IPS-18a (cell line): Measurements from ENCODE around the gene NCOA1.

ENCODE experiments used
- H3K27ac ChIP-seq: one replicate; pipeline ENCODE4 v1.5.1; 2013; ENCODE audit warnings: low read length
- H3K27me3 ChIP-seq: one replicate; pipeline ENCODE4 v1.6.1; 2013; ENCODE audit warnings: mild to moderate bottlenecking, low read length; ENCODE audit not compliant: control insufficient read depth, insufficient read depth
- H3K36me3 ChIP-seq: one replicate; pipeline ENCODE4 v1.6.1; 2013; ENCODE audit warnings: low read depth, low read length; ENCODE audit not compliant: control insufficient read depth
- H3K4me1 ChIP-seq: one replicate; pipeline ENCODE4 v1.6.1; 2013; ENCODE audit warnings: low read depth, low read length; ENCODE audit not compliant: control insufficient read depth
- H3K4me3 ChIP-seq: one replicate; pipeline ENCODE4 v1.5.1; 2013; ENCODE audit warnings: low read length
- H3K9ac ChIP-seq: one replicate; pipeline ENCODE4 v1.6.1; 2013; ENCODE audit warnings: mild to moderate bottlenecking, low read length, moderate library complexity
- H3K9me3 ChIP-seq: one replicate; pipeline ENCODE4 v1.6.1; 2013; ENCODE audit warnings: low read depth, low read length; ENCODE audit not compliant: control insufficient read depth

Gene NCOA1

GRCh38 chr2:24683408-24683807 is 192.4 kb downstream of the NCOA1 start:
- no peak overlapping the region for H3K9ac ChIP-seq
- no peak overlapping the region for H3K27ac ChIP-seq
- no peaks in the 10 kb centered on the region for H3K4me1 ChIP-seq
- H3K9me3 ChIP-seq, result no peaks in the 10 kb centered on the region
- H3K27me3 ChIP-seq, result no peaks in the 10 kb centered on the region
- no peak overlapping the region for H3K4me3 ChIP-seq
- H3K36me3 ChIP-seq, result no peaks in the 10 kb centered on the region

- H3K27ac ChIP-seq, result no peak overlapping the region
- no peaks in the 10 kb centered on the region for H3K27me3 ChIP-seq
- H3K4me3 ChIP-seq, result no peak overlapping the region
- no peaks in the 10 kb centered on the region for H3K9me3 ChIP-seq
- H3K36me3 ChIP-seq, result no peaks in the 10 kb centered on the region
- no peaks in the 10 kb centered on the region for H3K4me1 ChIP-seq
- no peak overlapping the region for H3K9ac ChIP-seq
Measured at GRCh38 chr2:24690524-24690923, 199.5 kb downstream of the NCOA1 start.

GRCh38 chr2:24691806-24692205 is 200.8 kb downstream of the NCOA1 start:
- Histone ChIP-seq H3K27me3 (no peaks in the 10 kb centered on the region), H3K27ac (no peak overlapping the region), H3K4me3 (no peak overlapping the region), H3K9me3 (no peaks in the 10 kb centered on the region), H3K4me1 (no peaks in the 10 kb centered on the region), H3K9ac (no peak overlapping the region), H3K36me3 (no peaks in the 10 kb centered on the region)

- Histone ChIP-seq H3K27ac (no peak overlapping the region), H3K36me3 (no peaks in the 10 kb centered on the region), H3K27me3 (no peaks in the 10 kb centered on the region), H3K4me3 (no peak overlapping the region), H3K9ac (no peak overlapping the region), H3K9me3 (no peaks in the 10 kb centered on the region), H3K4me1 (peaks cover 1% of the 10 kb centered on the region)
Measured at GRCh38 chr2:24697792-24698191, 206.7 kb downstream of the NCOA1 start.

- Histone ChIP-seq H3K36me3 (no peaks in the 10 kb centered on the region), H3K4me1 (peaks cover 9% of the 10 kb centered on the region), H3K27ac (no peak overlapping the region), H3K9ac (no peak overlapping the region), H3K9me3 (no peaks in the 10 kb centered on the region), H3K27me3 (no peaks in the 10 kb centered on the region), H3K4me3 (no peak overlapping the region)
Measured at GRCh38 chr2:24702800-24703199, 211.7 kb downstream of the NCOA1 start.

GRCh38 chr2:24704692-24705091 is 213.6 kb downstream of the NCOA1 start:
- Histone ChIP-seq H3K4me1 (peaks cover 9% of the 10 kb centered on the region), H3K27ac (no peak overlapping the region), H3K27me3 (no peaks in the 10 kb centered on the region), H3K9ac (no peak overlapping the region), H3K4me3 (no peak overlapping the region), H3K36me3 (no peaks in the 10 kb centered on the region), H3K9me3 (no peaks in the 10 kb centered on the region)

- H3K27me3 ChIP-seq, result no peaks in the 10 kb centered on the region
- H3K9me3 ChIP-seq, result no peaks in the 10 kb centered on the region
- H3K9ac ChIP-seq, result no peak overlapping the region
- H3K36me3 ChIP-seq, result no peaks in the 10 kb centered on the region
- H3K4me3 ChIP-seq, result no peak overlapping the region
- H3K27ac ChIP-seq, result no peak overlapping the region
- H3K4me1 ChIP-seq, result peaks cover 9% of the 10 kb centered on the region
Measured at GRCh38 chr2:24707143-24707542, 216.1 kb downstream of the NCOA1 start.

- no peak overlapping the region for H3K4me3 ChIP-seq
- H3K9ac ChIP-seq, result no peak overlapping the region
- H3K36me3 ChIP-seq, result no peaks in the 10 kb centered on the region
- H3K27ac ChIP-seq, result no peak overlapping the region
- peaks cover 5% of the 10 kb centered on the region for H3K4me1 ChIP-seq
- no peaks in the 10 kb centered on the region for H3K27me3 ChIP-seq
- H3K9me3 ChIP-seq, result no peaks in the 10 kb centered on the region
Measured at GRCh38 chr2:24708537-24709152, 217.6 kb downstream of the NCOA1 start.

- peaks cover 5% of the 10 kb centered on the region for H3K4me1 ChIP-seq
- no peaks in the 10 kb centered on the region for H3K27me3 ChIP-seq
- no peak overlapping the region for H3K4me3 ChIP-seq
- H3K27ac ChIP-seq, result no peak overlapping the region
- no peaks in the 10 kb centered on the region for H3K36me3 ChIP-seq
- H3K9me3 ChIP-seq, result no peaks in the 10 kb centered on the region
- no peak overlapping the region for H3K9ac ChIP-seq
Measured at GRCh38 chr2:24710806-24711205, 219.8 kb downstream of the NCOA1 start.

- no peaks in the 10 kb centered on the region for H3K36me3 ChIP-seq
- no peaks in the 10 kb centered on the region for H3K27me3 ChIP-seq
- no peak overlapping the region for H3K27ac ChIP-seq
- no peak overlapping the region for H3K4me3 ChIP-seq
- H3K4me1 ChIP-seq, result peaks cover 5% of the 10 kb centered on the region
- H3K9me3 ChIP-seq, result no peaks in the 10 kb centered on the region
- H3K9ac ChIP-seq, result no peak overlapping the region
Measured at GRCh38 chr2:24711865-24712264, 220.8 kb downstream of the NCOA1 start.

GRCh38 chr2:24712296-24712695 is 221.2 kb downstream of the NCOA1 start:
- H3K4me3 ChIP-seq, result no peak overlapping the region
- no peaks in the 10 kb centered on the region for H3K36me3 ChIP-seq
- H3K27me3 ChIP-seq, result no peaks in the 10 kb centered on the region
- H3K9me3 ChIP-seq, result no peaks in the 10 kb centered on the region
- peaks cover 1% of the 10 kb centered on the region for H3K4me1 ChIP-seq
- H3K27ac ChIP-seq, result no peak overlapping the region
- H3K9ac ChIP-seq, result no peak overlapping the region

GRCh38 chr2:24717263-24717951 is 226.4 kb downstream of the NCOA1 start:
- H3K9me3 ChIP-seq, result no peaks in the 10 kb centered on the region
- H3K9ac ChIP-seq, result no peak overlapping the region
- H3K27me3 ChIP-seq, result no peaks in the 10 kb centered on the region
- H3K36me3 ChIP-seq, result no peaks in the 10 kb centered on the region
- no peak overlapping the region for H3K4me3 ChIP-seq
- H3K4me1 ChIP-seq, result no peaks in the 10 kb centered on the region
- no peak overlapping the region for H3K27ac ChIP-seq
